GM21360 (cell line): ENCODE results near the gene IDH3B.
"Not testable (repeated sequence)": the region's sequence is repeated elsewhere in the genome, so short reads cannot be mapped to it uniquely, and the experiment has no call there.

Source experiments
- ATAC-seq: cut with Tn5 transposase; IDR thresholded peaks from one replicate; pipeline ENCODE4 v1.9.1; 2021; ENCODE audit warnings: mild to moderate bottlenecking, moderate library complexity; ENCODE audit not compliant: unreplicated experiment

The IDH3B gene

DNA sequence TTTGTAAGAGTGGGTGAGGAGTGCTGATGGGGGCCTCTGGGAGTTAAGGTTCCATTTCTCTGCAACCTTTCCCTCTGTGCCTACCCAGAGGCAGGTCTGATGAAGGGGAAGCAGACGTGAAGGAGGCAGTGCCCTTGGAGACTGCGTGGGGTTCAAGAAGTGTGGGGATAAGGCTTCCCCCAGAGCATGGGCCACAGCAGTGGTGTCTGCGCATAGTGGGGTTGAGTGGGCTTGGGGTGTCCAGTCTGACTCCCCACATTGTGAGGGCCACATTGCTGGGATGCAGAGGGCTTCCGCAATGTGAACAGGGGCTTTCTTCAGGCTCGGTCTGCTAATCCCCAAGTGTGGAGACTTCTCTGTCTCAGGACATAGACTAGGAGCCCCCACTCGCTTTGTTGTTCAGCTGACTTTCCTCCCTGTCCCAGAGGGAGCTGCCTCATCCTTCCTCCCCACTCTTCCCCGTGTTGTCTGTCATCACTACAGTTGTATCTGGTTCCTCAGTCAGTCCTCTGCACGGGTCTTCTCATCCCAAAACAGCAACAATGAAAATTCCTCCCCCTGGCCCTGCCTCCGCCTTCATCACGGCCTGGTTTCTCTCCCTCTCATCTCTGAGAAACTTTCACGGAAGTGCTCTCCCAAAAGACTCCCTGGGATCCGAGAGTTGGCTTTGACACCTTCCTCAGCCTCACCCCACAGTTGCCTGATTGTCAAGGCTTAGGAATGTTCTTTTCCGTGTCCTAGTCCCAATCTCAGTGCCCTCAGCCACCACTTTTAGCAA lies 31.4 kb upstream of the IDH3B start:
- ATAC-seq: no peak

DNA sequence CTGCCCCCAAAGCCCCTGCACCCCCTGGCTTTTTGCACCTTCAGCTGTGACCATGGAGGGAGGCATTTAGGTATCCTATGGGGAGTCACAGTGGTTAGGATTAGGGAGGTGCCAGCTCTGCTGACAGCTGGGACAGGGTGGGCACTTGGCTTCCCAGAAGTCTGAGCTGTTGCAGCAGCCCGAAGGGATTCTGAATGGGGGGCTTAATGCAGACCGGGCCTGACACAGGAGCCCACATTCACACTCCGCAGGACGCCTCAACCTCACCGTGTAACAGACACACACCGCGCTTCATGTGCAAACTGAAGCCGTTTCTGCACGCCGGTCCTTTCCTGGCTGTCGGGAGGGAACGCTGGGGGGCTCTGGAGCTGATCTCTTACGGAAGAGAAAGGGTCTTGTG lies 30.5 kb upstream of the IDH3B start:
- ATAC-seq: no peak

DNA sequence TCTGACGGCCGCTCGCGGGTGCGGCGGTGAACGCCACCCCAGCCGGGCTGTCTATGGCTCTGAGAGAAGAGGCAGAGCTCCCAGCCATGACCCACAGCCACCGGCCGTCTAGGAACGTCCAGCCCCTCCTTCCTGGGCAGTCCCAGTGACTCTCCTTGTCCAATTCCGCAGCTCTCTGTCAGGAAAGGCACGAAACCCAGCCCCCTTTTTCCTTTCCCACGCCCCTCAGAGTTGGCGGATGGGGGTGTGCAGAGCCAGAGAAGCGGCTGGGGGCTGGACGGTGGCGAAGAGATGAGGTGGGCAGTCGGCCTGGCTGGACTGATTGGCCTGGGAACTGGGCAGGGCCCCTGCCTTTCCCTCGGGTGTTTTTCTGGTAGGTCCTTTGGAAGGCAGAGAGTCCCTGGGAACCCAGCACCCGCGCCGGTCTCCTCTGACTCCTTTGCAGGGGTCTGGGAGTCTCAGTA lies 30.0 kb upstream of the IDH3B start:
- no peak for ATAC-seq

DNA sequence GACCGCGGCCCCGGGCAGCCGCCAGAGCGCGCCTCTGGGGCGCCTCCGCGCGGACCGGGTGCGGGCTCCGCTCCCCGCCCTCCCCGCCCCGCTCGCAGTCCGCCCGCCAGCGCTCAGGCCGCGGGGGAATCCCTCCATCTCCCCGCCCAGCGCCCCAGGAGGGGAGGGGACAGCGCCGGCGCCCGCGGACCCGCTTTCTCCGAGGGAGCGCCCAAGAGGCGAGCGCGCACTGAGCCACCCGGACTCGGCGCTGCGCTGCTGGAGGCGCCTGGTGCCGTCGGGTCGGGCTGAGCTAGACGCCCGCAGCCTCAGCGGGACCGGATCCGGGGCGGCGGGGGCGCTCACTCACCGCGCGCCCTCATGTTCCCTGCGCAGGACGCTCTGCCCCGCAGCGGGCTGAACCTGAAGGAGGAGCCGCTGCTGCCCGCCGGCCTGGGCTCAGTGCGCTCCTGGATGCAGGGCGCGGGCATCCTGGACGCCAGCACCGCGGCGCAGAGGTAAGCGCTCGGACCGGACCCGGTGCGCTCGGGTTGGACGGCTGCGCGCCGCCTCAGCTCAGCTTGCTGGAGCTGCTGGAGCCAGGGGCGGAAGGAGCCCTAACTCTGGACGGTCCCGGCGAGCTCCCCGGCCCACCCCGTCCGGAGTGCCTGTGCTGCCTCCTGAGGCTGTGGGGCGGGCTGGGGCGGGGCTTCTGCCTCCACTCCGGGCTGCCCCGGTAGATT lies 29.4 kb upstream of the IDH3B start:
- ATAC-seq: no peak

DNA sequence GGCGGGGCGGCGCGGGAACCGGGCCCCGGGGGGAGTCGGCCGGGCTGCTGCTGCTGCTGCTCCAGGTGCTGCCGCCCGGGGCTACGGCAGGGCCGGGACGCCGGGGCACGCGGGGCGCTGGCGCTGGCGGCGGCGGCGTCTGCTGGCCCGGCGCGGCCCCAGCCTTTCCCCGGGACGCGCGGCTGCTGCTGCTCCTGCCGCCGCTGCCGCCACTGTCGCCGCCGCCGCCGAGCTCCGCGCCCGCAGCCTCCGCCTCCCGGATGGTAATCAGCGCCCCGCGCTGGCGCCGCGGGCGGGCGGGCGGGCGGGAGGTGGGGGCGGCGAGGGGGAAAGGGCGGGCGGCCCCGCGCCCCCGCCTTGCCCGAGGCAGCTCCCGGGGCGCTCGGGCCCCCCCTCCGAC lies 28.9 kb upstream of the IDH3B start:
- no peak for ATAC-seq

DNA sequence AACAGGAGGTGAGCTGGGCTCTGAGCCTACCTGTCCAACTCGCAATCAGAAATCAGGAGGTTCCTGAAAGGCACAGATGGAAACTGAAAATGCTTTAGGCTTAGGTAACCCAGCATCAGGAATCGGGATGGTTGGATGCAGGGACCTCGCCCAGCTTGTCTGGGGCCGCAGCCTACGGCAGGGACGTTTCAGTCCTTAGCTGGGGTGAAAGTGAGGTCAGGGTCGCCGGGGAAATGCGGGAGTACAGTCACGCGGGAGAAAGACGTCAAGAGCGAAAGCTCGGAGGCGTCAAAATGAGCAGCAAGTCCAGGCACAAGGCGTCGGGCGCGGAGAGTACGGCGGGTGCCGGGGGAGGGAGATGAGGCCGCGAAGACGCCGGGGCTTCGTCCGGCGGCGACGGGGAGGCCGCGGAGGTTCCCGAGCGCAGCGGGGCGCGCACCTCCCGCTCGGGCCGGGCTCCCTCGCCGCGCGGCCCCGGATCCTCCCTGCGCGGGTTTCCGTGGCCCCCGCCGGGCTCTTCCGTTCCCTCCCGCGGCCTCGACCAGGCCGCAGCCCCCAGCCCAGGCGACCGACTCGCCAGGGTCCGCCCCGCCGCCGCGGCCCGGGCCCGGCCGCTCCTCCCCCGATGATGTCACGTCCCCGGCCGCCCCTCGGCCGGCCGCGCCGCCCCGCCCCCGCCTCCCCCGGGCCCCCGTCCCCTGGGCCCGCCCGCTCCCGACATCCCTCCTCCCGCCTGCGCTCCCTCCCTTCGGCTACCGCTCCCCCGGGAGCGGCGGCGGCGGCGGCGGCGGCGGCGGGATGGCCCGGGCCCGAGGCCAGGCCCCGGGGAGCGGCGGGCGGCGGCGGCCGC lies 28.2 kb upstream of the IDH3B start, which contains the start of gene EBF4:
EBF4 (plus strand) TSS at position 745 of the 850 bp plus-strand sequence. CDS start 866 bp downstream, outside the sequence.
- ATAC-seq: no peak

DNA sequence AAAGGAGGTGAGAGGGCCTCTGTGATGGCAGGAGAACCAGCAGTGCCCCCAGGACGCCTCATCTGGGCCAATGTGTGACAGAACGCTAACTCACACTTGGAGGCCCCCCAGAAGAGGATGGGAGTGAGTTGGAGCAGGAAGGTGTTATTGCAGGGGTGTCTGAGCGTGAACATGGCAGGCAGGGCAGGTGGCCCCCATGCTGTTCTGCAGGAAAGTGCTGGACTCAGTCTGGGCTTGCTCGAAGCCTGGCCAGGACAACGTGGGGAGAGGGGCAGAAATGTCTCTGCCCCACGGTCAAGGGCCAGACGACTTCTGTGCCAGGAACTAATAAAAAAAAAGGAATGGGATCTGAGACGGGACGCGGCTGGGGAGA lies 27.6 kb upstream of the IDH3B start:
- no peak for ATAC-seq

DNA sequence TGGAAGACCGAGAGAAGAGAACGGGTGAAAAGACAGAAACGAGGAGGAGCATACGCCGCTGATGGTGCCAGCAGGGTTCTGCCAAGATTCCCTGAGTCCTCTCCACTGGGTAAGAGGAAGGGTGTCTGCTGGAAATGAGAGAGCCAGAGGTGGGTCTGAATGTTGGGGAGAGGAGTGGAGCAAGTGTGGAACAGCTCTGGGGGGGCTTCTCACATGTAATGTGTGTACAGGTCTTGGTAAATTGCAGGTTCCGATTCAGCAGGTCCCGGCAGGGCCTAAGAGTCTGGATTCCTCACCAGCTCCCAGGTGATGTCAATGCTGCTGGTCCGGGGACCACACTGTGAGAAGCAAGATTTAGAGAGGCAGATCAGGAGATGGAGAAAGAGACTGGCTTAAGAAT lies 27.1 kb upstream of the IDH3B start:
- no peak for ATAC-seq

DNA sequence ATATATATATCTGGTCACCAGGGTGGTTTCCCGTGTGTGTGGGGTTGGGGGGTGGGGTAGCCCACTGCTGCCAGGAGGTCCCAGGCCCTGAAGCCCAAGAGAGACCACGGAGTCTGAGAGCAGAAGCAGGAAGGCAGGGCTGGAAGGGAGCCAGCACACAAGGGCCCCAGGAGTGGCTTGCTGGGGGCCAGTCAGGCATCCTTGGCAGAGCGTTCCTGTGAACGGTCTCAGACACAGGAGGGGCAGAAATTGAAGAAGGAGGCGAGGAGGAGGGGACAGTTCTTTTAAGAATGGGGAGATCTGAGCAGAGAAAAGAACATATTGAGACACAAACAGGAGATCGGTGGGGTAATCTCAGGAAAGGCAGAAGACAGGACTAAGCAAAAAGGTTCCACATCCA lies 26.7 kb upstream of the IDH3B start:
- no peak for ATAC-seq

DNA sequence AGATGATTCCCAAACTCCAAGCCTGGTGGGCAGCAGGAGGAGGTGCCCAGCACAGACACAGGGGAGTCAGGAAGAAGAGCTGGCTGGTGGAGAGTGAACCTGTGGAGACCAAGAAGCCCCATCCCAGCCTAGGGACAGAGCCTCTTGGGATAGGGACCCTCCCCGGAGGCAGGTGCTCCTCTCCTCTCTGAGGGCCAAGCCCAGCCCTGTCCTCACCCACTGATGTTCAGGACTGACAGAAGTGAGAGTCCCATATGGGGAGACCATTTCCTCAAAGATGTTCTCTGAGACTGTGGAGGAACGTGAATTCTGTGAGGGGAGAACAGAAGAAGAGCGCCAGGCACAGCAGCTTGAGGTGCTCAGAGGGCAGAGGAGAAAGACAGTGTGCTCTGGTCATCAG lies 26.2 kb upstream of the IDH3B start:
- no peak for ATAC-seq

DNA sequence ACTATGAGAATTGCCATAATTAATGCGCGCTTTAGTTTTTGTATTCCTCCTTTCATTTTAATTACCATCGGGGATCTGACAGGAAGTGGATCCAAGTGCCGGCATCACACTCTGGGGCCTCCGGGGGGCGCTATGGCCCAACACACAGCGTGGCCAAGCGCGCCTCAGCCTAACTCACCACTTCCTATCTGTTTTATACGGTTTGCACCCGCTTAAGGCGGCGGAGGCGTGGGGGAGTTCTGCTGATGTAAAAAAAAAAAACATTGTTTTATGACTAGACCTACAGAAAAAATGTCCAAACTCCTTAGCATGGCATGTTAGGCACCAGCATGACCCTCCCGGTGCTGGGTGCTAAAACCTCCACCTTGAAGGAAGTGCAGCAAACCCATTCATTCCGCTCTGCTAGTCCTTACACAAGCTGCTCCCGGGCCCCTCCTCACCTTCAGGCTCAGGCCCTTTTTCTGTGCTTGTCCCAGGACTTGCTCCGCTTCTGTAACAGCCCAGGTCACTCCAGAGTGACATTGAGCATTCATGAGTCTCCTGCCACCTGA lies 24.1 kb upstream of the IDH3B start:
- ATAC-seq: no peak

DNA sequence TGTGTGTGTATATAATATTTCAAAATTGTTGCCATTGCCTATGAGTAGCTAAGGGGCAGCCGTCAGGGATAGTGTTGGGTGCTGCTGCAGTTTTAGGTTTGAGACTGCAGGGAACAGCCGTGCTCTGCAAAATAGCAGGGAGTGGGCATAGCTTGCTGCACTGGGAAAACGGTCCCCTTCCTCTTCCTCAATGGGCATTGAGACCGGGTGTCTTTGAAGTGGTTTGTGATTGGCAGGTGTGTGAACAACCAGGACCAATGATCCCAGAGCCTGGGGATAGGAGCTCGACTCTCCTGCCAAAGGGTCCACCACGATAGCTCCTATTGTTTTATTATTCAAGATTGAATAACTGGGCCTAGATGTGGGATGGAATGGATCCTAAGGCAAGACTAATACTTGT lies 23.5 kb upstream of the IDH3B start:
- ATAC-seq: no peak

DNA sequence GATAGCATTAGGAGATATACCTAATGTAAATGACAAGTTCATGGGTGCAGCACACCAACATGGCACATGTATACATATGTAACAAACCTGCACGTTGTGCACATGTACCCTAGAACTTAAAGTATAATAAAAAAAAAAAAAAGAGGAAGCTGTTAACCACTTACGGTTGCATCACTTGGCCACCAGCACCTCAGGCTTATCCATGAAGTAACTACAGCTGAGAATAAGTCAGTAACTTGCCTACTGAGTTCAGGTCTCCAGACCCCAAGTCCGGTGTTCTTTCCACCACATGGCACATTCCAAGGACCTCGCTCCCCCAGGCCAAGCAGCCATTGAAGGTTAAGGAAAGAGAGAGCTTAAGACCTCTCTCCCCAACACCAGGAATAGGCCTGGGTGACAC lies 20.8 kb upstream of the IDH3B start:
- ATAC-seq: not testable (repeated sequence)

DNA sequence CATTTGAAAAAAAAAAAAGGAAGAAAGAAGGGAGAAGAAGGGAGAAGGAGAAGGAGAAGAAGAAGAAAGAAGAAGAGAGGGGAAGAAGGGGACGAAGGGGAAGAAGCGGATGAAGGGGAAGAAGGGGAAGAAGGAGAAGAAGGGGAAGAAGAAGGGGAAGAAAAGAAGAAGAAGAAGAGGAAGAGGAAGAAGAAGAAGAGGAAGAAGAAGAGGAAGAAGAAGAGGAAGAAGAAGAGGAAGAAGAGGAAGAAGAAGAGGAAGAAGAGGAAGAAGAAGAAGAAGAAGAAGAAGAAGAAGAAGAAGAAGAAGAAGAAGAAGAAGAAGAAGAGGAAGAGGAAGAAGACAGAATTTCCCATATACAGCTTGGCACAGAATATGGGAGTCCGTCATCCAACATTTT lies 18.0 kb upstream of the IDH3B start:
- not testable (repeated sequence) for ATAC-seq

DNA sequence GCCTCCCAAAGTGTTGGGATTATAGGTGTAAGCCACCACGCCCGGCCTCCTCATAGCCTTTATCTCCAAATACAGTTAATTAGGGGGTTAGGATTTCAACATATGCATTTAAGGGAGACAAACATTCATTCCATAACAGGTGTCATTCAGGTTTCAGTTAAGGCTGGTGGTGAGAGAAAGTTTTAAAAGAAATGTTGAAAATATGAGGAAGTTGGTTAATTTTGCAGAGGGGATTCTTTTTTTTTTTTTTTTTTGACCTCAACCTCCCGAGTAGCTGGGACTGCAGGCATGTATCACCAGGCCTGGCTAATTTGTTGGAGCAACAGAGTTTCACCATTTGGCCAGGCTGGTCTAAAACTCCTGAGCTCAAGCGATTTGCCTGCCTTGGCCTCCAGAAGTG lies 16.0 kb upstream of the IDH3B start:
- no peak for ATAC-seq

DNA sequence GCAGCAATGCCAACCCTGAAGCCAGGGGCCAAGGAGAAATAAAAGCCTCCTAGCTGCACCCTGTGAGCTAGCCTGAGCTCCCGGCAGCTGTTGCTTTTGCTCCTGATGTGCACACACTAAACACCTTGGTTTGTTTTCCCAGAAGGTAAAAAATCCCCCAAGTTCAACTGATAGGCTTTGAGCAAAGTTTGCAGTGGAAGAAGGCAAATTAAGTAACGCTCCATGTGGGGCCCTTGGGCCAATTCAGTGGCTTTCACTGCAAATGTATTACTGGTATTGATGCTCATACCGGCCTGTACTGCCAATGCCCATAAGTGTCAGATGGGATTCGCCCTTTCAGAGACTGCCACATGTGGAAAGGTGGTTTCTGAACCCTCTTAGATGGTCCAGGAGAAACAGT lies 9.4 kb upstream of the IDH3B start:
- no peak for ATAC-seq

DNA sequence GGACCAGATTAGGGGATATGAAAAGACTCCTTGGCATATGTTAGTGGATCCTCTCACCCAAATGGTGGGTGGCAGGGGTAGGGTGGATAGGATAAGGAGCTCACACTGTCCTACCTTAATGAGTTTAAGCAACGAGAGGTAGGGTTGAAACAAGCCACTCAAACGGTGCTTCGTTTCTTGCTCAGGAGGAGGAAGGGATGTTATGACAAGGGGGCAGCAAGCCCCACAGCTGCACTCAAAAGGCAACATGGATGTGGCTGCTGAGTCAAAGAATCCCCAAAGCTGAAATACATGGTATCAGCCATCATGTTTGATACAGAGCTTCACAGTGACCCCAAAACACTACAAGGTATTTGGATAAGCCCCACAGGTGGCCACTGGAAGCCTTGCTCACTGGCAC lies 8.4 kb upstream of the IDH3B start:
- no peak for ATAC-seq

DNA sequence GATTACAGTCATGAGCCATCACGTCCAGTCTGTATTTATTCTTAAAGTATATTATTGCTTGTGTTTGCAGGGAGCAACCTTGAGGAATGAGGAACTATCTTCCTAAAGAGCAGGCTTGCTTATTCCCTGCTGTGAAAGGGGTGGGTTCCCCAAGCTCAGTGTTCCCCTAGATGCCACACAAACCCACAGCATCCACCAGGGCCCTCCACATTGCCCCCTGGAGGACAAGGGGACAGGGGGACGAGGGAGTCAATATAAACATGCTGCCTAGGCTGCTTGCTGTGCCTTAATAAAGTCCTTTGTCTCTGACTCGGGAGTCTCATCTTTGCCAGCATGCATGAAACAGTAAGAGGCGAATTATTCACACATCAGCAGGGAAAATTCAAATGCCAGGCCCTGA lies 8.0 kb upstream of the IDH3B start:
- ATAC-seq: no peak

DNA sequence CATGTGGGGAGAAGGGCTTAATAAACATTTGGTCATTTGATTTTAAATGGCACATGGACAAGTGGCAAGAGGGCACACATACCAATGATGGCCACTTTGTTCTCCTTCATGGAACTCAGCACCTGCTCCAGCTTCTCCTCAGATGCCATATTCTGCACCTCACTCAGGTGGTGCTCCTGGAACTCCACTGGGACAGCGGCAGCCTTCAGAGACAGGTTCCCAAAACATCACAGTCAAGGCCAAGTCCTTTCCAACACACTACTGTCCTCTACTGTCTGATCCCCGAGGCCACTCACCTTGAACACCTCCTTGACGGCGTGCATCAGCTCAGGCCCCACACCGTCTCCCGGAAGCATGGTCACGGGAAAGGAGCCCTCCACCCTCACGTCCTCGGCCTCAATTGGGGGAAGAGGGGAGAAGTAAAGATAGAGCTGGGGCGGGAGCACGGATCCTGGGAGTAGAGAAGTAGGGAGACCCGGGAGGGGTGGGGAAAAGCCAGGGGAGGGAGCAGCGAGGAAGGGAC lies 591 bp downstream of the IDH3B start:
- peak; percentile 3 for ATAC-seq

DNA sequence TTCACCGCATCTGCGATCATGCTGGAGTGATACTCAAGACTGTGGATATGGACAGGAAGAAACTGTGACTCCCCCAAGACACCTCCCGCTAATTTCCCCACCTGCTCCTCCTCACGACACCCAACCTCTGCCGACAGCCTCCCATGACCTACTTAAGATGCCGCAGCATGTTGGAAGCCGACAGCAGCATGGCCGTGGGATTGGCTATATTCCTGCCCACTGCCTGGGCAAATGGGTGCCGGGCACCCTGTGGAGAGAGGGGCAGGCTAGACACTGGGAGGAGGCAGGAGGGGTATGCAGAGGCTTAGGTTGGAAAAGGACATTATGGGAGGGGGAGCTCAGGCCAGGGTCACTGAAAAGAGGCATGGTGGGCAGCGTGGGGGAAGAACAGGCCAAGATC lies 4.5 kb downstream of the IDH3B start:
- ATAC-seq: no peak
